Measurements from ENCODE around the gene GJD3. TPM values are rescaled to one million over a fixed set of nuclear protein-coding genes. Genes with fewer than 3 reads are reported as not detected.

The GJD3 gene
- total and polyA plus RNA-seq, 2 donors (not counting 1 experiment from before 2014, with no cell fraction given), result not detected

DNA sequence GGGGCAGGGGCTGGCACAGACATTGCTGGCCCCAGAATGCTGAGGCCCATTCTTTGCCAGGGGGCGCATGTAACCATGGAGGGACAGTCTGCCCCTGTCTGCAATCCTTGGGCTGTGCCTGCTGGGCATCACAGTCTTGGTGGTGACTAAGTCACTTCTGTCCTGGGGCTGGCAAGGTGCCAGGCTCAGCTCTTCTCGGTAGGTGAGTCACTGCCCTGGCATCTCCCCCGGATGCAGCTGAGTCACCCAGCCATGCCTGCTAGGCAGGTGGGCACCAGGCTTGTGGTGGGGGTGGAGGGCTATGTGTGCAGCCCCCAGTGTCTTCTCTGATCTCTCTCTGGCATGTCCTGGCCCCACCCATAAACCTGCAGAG is 50.0 kb downstream of the GJD3 start:
- TF ChIP-seq, protein P1, sequence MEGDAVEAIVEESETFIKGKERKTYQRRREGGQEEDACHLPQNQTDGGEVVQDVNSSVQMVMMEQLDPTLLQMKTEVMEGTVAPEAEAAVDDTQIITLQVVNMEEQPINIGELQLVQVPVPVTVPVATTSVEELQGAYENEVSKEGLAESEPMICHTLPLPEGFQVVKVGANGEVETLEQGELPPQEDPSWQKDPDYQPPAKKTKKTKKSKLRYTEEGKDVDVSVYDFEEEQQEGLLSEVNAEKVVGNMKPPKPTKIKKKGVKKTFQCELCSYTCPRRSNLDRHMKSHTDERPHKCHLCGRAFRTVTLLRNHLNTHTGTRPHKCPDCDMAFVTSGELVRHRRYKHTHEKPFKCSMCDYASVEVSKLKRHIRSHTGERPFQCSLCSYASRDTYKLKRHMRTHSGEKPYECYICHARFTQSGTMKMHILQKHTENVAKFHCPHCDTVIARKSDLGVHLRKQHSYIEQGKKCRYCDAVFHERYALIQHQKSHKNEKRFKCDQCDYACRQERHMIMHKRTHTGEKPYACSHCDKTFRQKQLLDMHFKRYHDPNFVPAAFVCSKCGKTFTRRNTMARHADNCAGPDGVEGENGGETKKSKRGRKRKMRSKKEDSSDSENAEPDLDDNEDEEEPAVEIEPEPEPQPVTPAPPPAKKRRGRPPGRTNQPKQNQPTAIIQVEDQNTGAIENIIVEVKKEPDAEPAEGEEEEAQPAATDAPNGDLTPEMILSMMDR (IDR thresholded peaks at IDR 0.05), result no peak
- no peak for TF ChIP-seq EZH2 (IDR thresholded peaks at IDR 0.05; ENCODE audit: borderline replicate concordance, insufficient read depth, low read depth, low read length, poor library complexity, severe bottlenecking)
- H3K36me3 ChIP-seq (replicated peaks in 1 of 2; ENCODE audit: control extremely low read depth in 1 of 2, control insufficient read depth in 1 of 2, extremely low read depth in 1 of 2, insufficient read depth in 2 of 2, low read length in 1 of 2), result no peaks in the 10 kb centered on the region
- peaks cover 49% of the 10 kb centered on the region for H3K4me1 Mint-ChIP-seq
- CTCF ChIA-PET, result interaction anchor here (9.8 to 30.5 kb wide), 2 partner anchors 10 to 44 kb away, joined by 119 to 871 read pairs; partner anchors contain the start of gene GJD3
- intact Hi-C loops (cut with micrococcal nuclease), result no loop called here
- H3K4me2 ChIP-seq (replicated peaks; ENCODE audit: low read depth, low read length, poor library complexity, severe bottlenecking), result peak overlapping the region; percentile 30
- WGBS (ENCODE audit: insufficient coverage), result 29% methylated on average over 3 of the region's 3 CpGs
- no peaks in the 10 kb centered on the region for H3K9me3 ChIP-seq (ENCODE audit: control extremely low read depth in 1 of 3, control insufficient read depth in 2 of 3, insufficient read depth in 1 of 3, low read length in 2 of 3)
- H3K9ac ChIP-seq (ENCODE audit: low read length), result no peak overlapping the region
- no peaks in the 10 kb centered on the region for H3K27me3 ChIP-seq (replicated peaks in 1 of 4; ENCODE audit: control extremely low read depth in 1 of 4, control insufficient read depth in 3 of 4, insufficient read depth in 4 of 4, low read length in 3 of 4)
- no peaks in the 10 kb centered on the region for H3K27me3 Mint-ChIP-seq
- H2AFZ ChIP-seq (ENCODE audit: insufficient read depth, low read depth, low read length, poor library complexity, severe bottlenecking), result no peak overlapping the region
- peaks cover 34% of the 10 kb centered on the region for H3K79me2 ChIP-seq (ENCODE audit: control insufficient read depth, insufficient read depth, low read length)
- no peaks in the 10 kb centered on the region for H3K9me3 Mint-ChIP-seq (ENCODE audit: insufficient read depth)
- no peak overlapping the region for H3K4me3 ChIP-seq (ENCODE audit: control extremely low read depth in 1 of 5, extremely low read depth in 1 of 5, insufficient read depth in 1 of 5, low read depth in 2 of 5, low read length in 4 of 5)
- peaks cover 8% of the 10 kb centered on the region for H4K20me1 ChIP-seq (ENCODE audit: control insufficient read depth, insufficient read depth, low read length, poor library complexity, severe bottlenecking)
- DNase-seq (peak; percentile 67), ATAC-seq (ENCODE audit: low read depth) (peak; percentile 31)
- H3K27ac ChIP-seq (ENCODE audit: low read length in 2 of 2), result no peak overlapping the region
- POLR2A ChIA-PET, result interaction anchor here (0.6 to 3.0 kb wide), 5 partner anchors 11 to 40 kb away, joined by 3 to 20 read pairs (median 9); no protein-coding TSS in a partner anchor
- peak overlapping the region; percentile 30 for H3K4me3 Mint-ChIP-seq
- peak overlapping the region; percentile 23 for H3K27ac Mint-ChIP-seq
- H3K4me1 ChIP-seq (ENCODE audit: control insufficient read depth in 2 of 2, insufficient read depth in 2 of 2, low read length in 2 of 2), result peaks cover 61 to 78% of the 10 kb centered on the region in 2 donors

DNA sequence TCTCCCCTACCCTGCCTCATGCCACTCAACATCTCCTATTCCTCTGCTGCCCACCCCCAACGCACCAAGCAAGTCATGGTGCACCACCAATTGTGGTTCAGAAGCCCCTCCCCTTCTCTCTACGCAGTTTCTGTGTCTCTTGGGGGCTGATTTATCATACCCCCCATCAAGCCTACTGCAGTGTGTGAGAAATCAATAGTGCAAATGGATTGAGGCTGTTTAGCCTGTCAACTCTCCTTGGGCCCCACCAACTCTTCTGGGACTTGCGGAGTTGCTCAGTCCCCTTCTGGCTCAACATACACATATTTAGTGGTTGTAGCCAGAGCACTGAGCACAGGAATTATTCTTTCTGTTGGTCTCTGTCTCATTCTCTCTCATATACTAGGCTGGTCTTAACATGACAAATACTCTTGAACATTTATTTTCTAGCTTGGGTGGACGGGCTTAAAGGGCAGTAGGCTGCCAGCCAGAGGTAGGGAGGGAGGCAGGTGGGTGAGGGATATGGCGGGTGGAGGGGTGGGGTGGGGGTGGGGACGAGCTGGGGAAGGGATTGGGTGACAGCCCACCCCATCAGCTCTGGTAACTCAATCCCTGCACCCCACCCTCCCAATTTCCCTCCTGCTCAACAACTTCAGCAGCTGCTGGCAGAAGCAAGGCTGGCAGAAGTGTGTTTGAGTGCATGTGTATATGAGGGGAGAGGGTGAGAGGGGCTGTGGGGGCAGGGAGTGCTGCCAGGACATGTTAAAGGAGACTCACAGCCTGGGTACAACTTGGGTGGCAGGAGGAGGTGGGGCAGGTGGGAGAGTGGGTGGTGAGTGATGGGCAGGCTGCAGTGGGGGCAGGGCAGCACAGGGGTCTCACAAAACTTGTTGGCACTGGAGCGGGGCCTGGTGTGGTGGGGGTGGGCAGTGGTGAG is 50.6 kb downstream of the GJD3 start:
- Mint-ChIP-seq H3K4me1 (peaks cover 42% of the 10 kb centered on the region), H3K9me3 (ENCODE audit: insufficient read depth) (no peaks in the 10 kb centered on the region), H3K4me3 (no peak overlapping the region), H3K27me3 (no peaks in the 10 kb centered on the region), H3K27ac (peak overlapping the region; percentile 35)
- Histone ChIP-seq H3K9me3 (ENCODE audit: control extremely low read depth in 1 of 3, control insufficient read depth in 2 of 3, insufficient read depth in 1 of 3, low read length in 2 of 3) (no peaks in the 10 kb centered on the region), H3K4me2 (replicated peaks; ENCODE audit: low read depth, low read length, poor library complexity, severe bottlenecking) (peak overlapping the region; percentile 30), H3K4me1 (ENCODE audit: control insufficient read depth in 2 of 2, insufficient read depth in 2 of 2, low read length in 2 of 2) (peaks cover 61 to 78% of the 10 kb centered on the region in 2 donors), H2AFZ (ENCODE audit: insufficient read depth, low read depth, low read length, poor library complexity, severe bottlenecking) (no peak overlapping the region), H4K20me1 (ENCODE audit: control insufficient read depth, insufficient read depth, low read length, poor library complexity, severe bottlenecking) (peaks cover 4% of the 10 kb centered on the region), H3K27me3 (replicated peaks in 1 of 4; ENCODE audit: control extremely low read depth in 1 of 4, control insufficient read depth in 3 of 4, insufficient read depth in 4 of 4, low read length in 3 of 4) (no peaks in the 10 kb centered on the region), H3K79me2 (ENCODE audit: control insufficient read depth, insufficient read depth, low read length) (peaks cover 28% of the 10 kb centered on the region), H3K27ac (ENCODE audit: low read length in 2 of 2) (no peak overlapping the region), H3K9ac (ENCODE audit: low read length) (no peak overlapping the region), H3K4me3 (ENCODE audit: control extremely low read depth in 1 of 5, extremely low read depth in 1 of 5, insufficient read depth in 1 of 5, low read depth in 2 of 5, low read length in 4 of 5) (no peak overlapping the region), H3K36me3 (replicated peaks in 1 of 2; ENCODE audit: control extremely low read depth in 1 of 2, control insufficient read depth in 1 of 2, extremely low read depth in 1 of 2, insufficient read depth in 2 of 2, low read length in 1 of 2) (no peaks in the 10 kb centered on the region)
- ChIA-PET CTCF (interaction anchor here (9.8 to 30.5 kb wide), 2 partner anchors 9 to 44 kb away, joined by 119 to 871 read pairs; partner anchors contain the start of gene GJD3), POLR2A (interaction anchor here (0.6 to 3.0 kb wide), 6 partner anchors 10 to 41 kb away, joined by 3 to 20 read pairs (median 7); no protein-coding TSS in a partner anchor)
- DNase-seq (no peak), ATAC-seq (ENCODE audit: low read depth) (no peak)
- intact Hi-C loops (cut with micrococcal nuclease), result no loop called here
- no peak for TF ChIP-seq EZH2 (IDR thresholded peaks at IDR 0.05; ENCODE audit: borderline replicate concordance, insufficient read depth, low read depth, low read length, poor library complexity, severe bottlenecking)
- TF ChIP-seq, protein P1 (IDR thresholded peaks at IDR 0.05), result no peak
- 90% methylated on average over 2 of the region's 7 CpGs for WGBS (ENCODE audit: insufficient coverage)

Data from B cell (primary cell).